NCI-H2107 treated with DMSO at 0.1 percent for 48 hours (cell line): Measurements from ENCODE around the gene TRIM45.
"Not testable (repeated sequence)": the region's sequence is repeated elsewhere in the genome, so short reads cannot be mapped to it uniquely, and the experiment has no call there.

ENCODE experiments used
- DNase-seq: peaks from one replicate; lab custom pipeline; 2025; ENCODE audit not compliant: unreplicated experiment; lab: John Stamatoyannopoulos, UW

TRIM45 gene

GRCh38 chr1:117121589-117122329 lies at the start of gene TRIM45:
TRIM45 (minus strand) TSS chr1:117121749; CDS start chr1:117121201, 548 bp downstream.
- peak; percentile 95 for DNase-seq

GRCh38 chr1:117169871-117170596 lies 48.5 kb upstream of the TRIM45 start:
- no peak for DNase-seq

- DNase-seq, result no peak
Observed at GRCh38 chr1:117167402-117167801, 45.9 kb upstream of the TRIM45 start.

GRCh38 chr1:117166076-117166475 lies 44.5 kb upstream of the TRIM45 start:
- DNase-seq, result no peak

GRCh38 chr1:117164209-117164608 lies 42.7 kb upstream of the TRIM45 start:
- DNase-seq, result no peak

GRCh38 chr1:117162816-117163215 lies 41.3 kb upstream of the TRIM45 start:
- no peak for DNase-seq

- no peak for DNase-seq
Observed at GRCh38 chr1:117161887-117162286, 40.3 kb upstream of the TRIM45 start.

GRCh38 chr1:117151305-117151704 lies 29.8 kb upstream of the TRIM45 start:
- DNase-seq, result not testable (repeated sequence)

- DNase-seq, result no peak
Observed at GRCh38 chr1:117150316-117150715, 28.8 kb upstream of the TRIM45 start.

- no peak for DNase-seq
Observed at GRCh38 chr1:117147856-117148588, 26.5 kb upstream of the TRIM45 start.

- no peak for DNase-seq
Observed at GRCh38 chr1:117147341-117147831, 25.8 kb upstream of the TRIM45 start.

GRCh38 chr1:117146575-117147340 lies 25.2 kb upstream of the TRIM45 start:
- no peak for DNase-seq

- no peak for DNase-seq
Observed at GRCh38 chr1:117146072-117146471, 24.5 kb upstream of the TRIM45 start.

- DNase-seq, result no peak
Observed at GRCh38 chr1:117143871-117144270, 22.3 kb upstream of the TRIM45 start.

GRCh38 chr1:117143172-117143571 lies 21.6 kb upstream of the TRIM45 start:
- DNase-seq, result no peak

GRCh38 chr1:117142200-117142599 lies 20.7 kb upstream of the TRIM45 start:
- no peak for DNase-seq

GRCh38 chr1:117138561-117138960 lies 17.0 kb upstream of the TRIM45 start:
- DNase-seq, result no peak

- DNase-seq, result no peak
Observed at GRCh38 chr1:117138106-117138505, 16.6 kb upstream of the TRIM45 start.

- DNase-seq, result peak; percentile 40
Observed at GRCh38 chr1:117137281-117137855, 15.8 kb upstream of the TRIM45 start.

GRCh38 chr1:117136749-117137148 lies 15.2 kb upstream of the TRIM45 start:
- no peak for DNase-seq
